Trophoblast cell (in vitro differentiated cells and primary cell): ENCODE results near the gene MIA3.

Experiments
- DNase-seq, 2 donors: peaks; one replicate each; pipeline ENCODE4 v3.0.0-alpha.2; 2016
- H2AFZ ChIP-seq: 2 replicates; pipeline ENCODE4 v1.6.1; 2013; ENCODE audit warnings: low read length, moderate library complexity, mild to moderate bottlenecking; ENCODE audit not compliant: insufficient read depth, poor library complexity
- H2AK5ac ChIP-seq: 2 replicates; pipeline ENCODE4 v1.6.1; 2013; ENCODE audit warnings: mild to moderate bottlenecking, low read length
- H2BK120ac ChIP-seq: 2 replicates; pipeline ENCODE4 v1.6.1; 2013; ENCODE audit warnings: low read length, mild to moderate bottlenecking, moderate library complexity; ENCODE audit not compliant: insufficient read depth, poor library complexity
- H2BK12ac ChIP-seq: 2 replicates; pipeline ENCODE4 v1.6.1; 2013; ENCODE audit warnings: mild to moderate bottlenecking, low read length, moderate library complexity
- H2BK5ac ChIP-seq: 2 replicates; pipeline ENCODE4 v1.6.1; 2013; ENCODE audit warnings: low read length, low read depth, moderate library complexity, mild to moderate bottlenecking; ENCODE audit not compliant: poor library complexity
- H3K14ac ChIP-seq: 2 replicates; pipeline ENCODE4 v1.6.1; 2013; ENCODE audit warnings: mild to moderate bottlenecking, low read length
- H3K18ac ChIP-seq: 2 replicates; pipeline ENCODE4 v1.6.1; 2013; ENCODE audit warnings: mild to moderate bottlenecking, low read length
- H3K23ac ChIP-seq: 2 replicates; pipeline ENCODE4 v1.6.1; 2013; ENCODE audit warnings: low read length
- H3K27ac ChIP-seq: 2 replicates; pipeline ENCODE4 v1.5.1; 2013; ENCODE audit warnings: low read depth, mild to moderate bottlenecking, inconsistent platforms, low read length, moderate library complexity
- H3K27me3 ChIP-seq: 2 replicates; pipeline ENCODE4 v1.6.1; 2013; ENCODE audit warnings: inconsistent platforms, mild to moderate bottlenecking, low read length, moderate library complexity; ENCODE audit not compliant: insufficient read depth
- H3K36me3 ChIP-seq, 2 experiments: 1 replicate in 1 of 2; 2 replicates in 1 of 2; pipeline ENCODE4 v1.6.1; 2013; ENCODE audit warnings: low read length in 2 of 2, mild to moderate bottlenecking in 2 of 2, moderate library complexity in 1 of 2; ENCODE audit not compliant: insufficient read depth in 2 of 2, control insufficient read depth in 1 of 2
- H3K4ac ChIP-seq: 2 replicates; pipeline ENCODE4 v1.6.1; 2013; ENCODE audit warnings: low read depth, mild to moderate bottlenecking, low read length, moderate library complexity
- H3K4me1 ChIP-seq, 2 experiments: 1 replicate in 1 of 2; 2 replicates in 1 of 2; pipeline ENCODE4 v1.6.1; 2013; ENCODE audit warnings: low read length in 2 of 2, mild to moderate bottlenecking in 2 of 2, moderate library complexity in 1 of 2; ENCODE audit not compliant: insufficient read depth in 2 of 2, control insufficient read depth in 1 of 2
- H3K4me2 ChIP-seq: 2 replicates; pipeline ENCODE4 v1.6.1; 2013; ENCODE audit warnings: inconsistent platforms, mild to moderate bottlenecking, low read length, moderate library complexity
- H3K4me3 ChIP-seq: 2 replicates; pipeline ENCODE4 v1.5.1; 2013; ENCODE audit warnings: mild to moderate bottlenecking, low read depth, low read length, inconsistent platforms
- H3K79me1 ChIP-seq: one replicate; pipeline ENCODE4 v1.6.1; 2013; ENCODE audit warnings: low read length
- H3K79me2 ChIP-seq: 2 replicates; pipeline ENCODE4 v1.6.1; 2013; ENCODE audit warnings: low read length, mild to moderate bottlenecking; ENCODE audit not compliant: control insufficient read depth, insufficient read depth, poor library complexity
- H3K9ac ChIP-seq: 2 replicates; pipeline ENCODE4 v1.6.1; 2013; ENCODE audit warnings: mild to moderate bottlenecking, low read length
- H3K9me3 ChIP-seq: 2 replicates; pipeline ENCODE4 v1.6.1; 2013; ENCODE audit warnings: low read depth, mild to moderate bottlenecking, control low read depth, inconsistent platforms, low read length; ENCODE audit not compliant: insufficient read depth
- H4K12ac ChIP-seq: 2 replicates; pipeline ENCODE4 v1.6.1; 2013; ENCODE audit warnings: low read depth, mild to moderate bottlenecking, low read length, moderate library complexity
- H4K8ac ChIP-seq: 2 replicates; pipeline ENCODE4 v1.6.1; 2013; ENCODE audit warnings: low read depth, mild to moderate bottlenecking, low read length, moderate library complexity
- H4K91ac ChIP-seq: one replicate; pipeline ENCODE4 v1.6.1; 2013; ENCODE audit warnings: low read depth, mild to moderate bottlenecking, low read length, moderate library complexity
- WGBS: extraction: QIAGEN DNeasy Blood & Tissue Kit; methylation state at CpG from one replicate; pipeline ENCODE4 v1.1.7; 2013; ENCODE audit warnings: missing lambda C conversion rate; ENCODE audit not compliant: insufficient read length, insufficient coverage; ENCODE audit errors: extremely low coverage; 5-methylcytosine and 5-hydroxymethylcytosine counted together

The MIA3 gene

GRCh38 chr1:222610728-222611127 lies 7.2 kb upstream of the MIA3 start:
- H3K79me1 ChIP-seq = no peaks in the 10 kb centered on the region
- no peak for DNase-seq
- no peaks in the 10 kb centered on the region for H3K36me3 ChIP-seq
- H3K27me3 ChIP-seq = no peaks in the 10 kb centered on the region
- no CpG with 5 or more reads among the region's 2 CpGs for WGBS
- H3K27ac ChIP-seq = no peak overlapping the region
- H3K79me2 ChIP-seq = no peaks in the 10 kb centered on the region
- no peaks in the 10 kb centered on the region for H3K9me3 ChIP-seq
- H4K8ac ChIP-seq = no peak overlapping the region
- H2BK12ac ChIP-seq = no peak overlapping the region
- H3K4ac ChIP-seq = no peak overlapping the region
- H2AFZ ChIP-seq = no peak overlapping the region
- no peak overlapping the region for H2BK5ac ChIP-seq
- no peak overlapping the region for H4K12ac ChIP-seq
- H4K91ac ChIP-seq = no peak overlapping the region
- H3K4me3 ChIP-seq = no peak overlapping the region
- H3K14ac ChIP-seq = no peak overlapping the region
- no peak overlapping the region for H2BK120ac ChIP-seq
- H3K23ac ChIP-seq = no peak overlapping the region
- no peak overlapping the region for H3K18ac ChIP-seq
- H3K4me1 ChIP-seq = no peaks in the 10 kb centered on the region
- H3K4me2 ChIP-seq = no peak overlapping the region
- no peak overlapping the region for H3K9ac ChIP-seq
- no peak overlapping the region for H2AK5ac ChIP-seq

GRCh38 chr1:222613627-222614026 lies 4.3 kb upstream of the MIA3 start:
- Histone ChIP-seq H2BK5ac (no peak overlapping the region), H3K4me3 (no peak overlapping the region), H4K91ac (no peak overlapping the region), H2BK120ac (no peak overlapping the region), H3K14ac (no peak overlapping the region), H3K27ac (no peak overlapping the region), H4K12ac (no peak overlapping the region), H3K9me3 (no peaks in the 10 kb centered on the region), H3K36me3 (no peaks in the 10 kb centered on the region), H2AFZ (no peak overlapping the region), H3K23ac (no peak overlapping the region), H3K27me3 (no peaks in the 10 kb centered on the region), H3K79me2 (peaks cover 3% of the 10 kb centered on the region), H3K9ac (no peak overlapping the region), H3K4me1 (peaks cover 0 to 4% of the 10 kb centered on the region in 2 experiments), H3K4ac (no peak overlapping the region), H2BK12ac (no peak overlapping the region), H2AK5ac (no peak overlapping the region), H4K8ac (no peak overlapping the region), H3K4me2 (no peak overlapping the region), H3K79me1 (peaks cover 7% of the 10 kb centered on the region), H3K18ac (no peak overlapping the region)
- no CpG with 5 or more reads among the region's 1 CpG for WGBS
- DNase-seq = no peak

GRCh38 chr1:222616525-222616924 lies 1.4 kb upstream of the MIA3 start:
- Histone ChIP-seq H3K4me2 (no peak overlapping the region), H2BK12ac (no peak overlapping the region)

GRCh38 chr1:222617367-222617951 lies 438 bp upstream of the MIA3 start:
- DNase-seq = peak; percentile 99
- Histone ChIP-seq H3K4me2 (peak overlapping the region; percentile 93), H2BK12ac (no peak overlapping the region), H3K9me3 (no peaks in the 10 kb centered on the region), H3K79me1 (peaks cover 7% of the 10 kb centered on the region), H3K4me3 (peak overlapping the region; percentile 70), H2AK5ac (no peak overlapping the region), H3K14ac (peak overlapping the region; percentile 16), H3K36me3 (no peaks in the 10 kb centered on the region), H3K79me2 (peaks cover 3% of the 10 kb centered on the region), H3K27ac (no peak overlapping the region), H3K27me3 (no peaks in the 10 kb centered on the region), H3K18ac (no peak overlapping the region), H4K91ac (peak overlapping the region; percentile 30), H2BK120ac (peak overlapping the region; percentile 1), H4K12ac (peak overlapping the region; percentile 27), H2BK5ac (no peak overlapping the region), H2AFZ (peak overlapping the region; percentile 38), H3K23ac (no peak overlapping the region), H3K4ac (no peak overlapping the region), H4K8ac (peak overlapping the region; percentile 55), H3K9ac (peak overlapping the region; percentile 66), H3K4me1 (peaks cover 0 to 9% of the 10 kb centered on the region in 2 experiments)
- WGBS = no CpG with 5 or more reads among the region's 37 CpGs

More at GRCh38 chr1:222616525-222616924, 1.4 kb upstream of the MIA3 start:
- no peak overlapping the region for H3K18ac ChIP-seq
- H3K4ac ChIP-seq = no peak overlapping the region
- no peak overlapping the region for H3K27ac ChIP-seq
- no peak overlapping the region for H3K9ac ChIP-seq
- H3K4me3 ChIP-seq = no peak overlapping the region
- no peak overlapping the region for H2AK5ac ChIP-seq
- no peak overlapping the region for H2BK5ac ChIP-seq
- no peak overlapping the region for H3K14ac ChIP-seq
- H3K9me3 ChIP-seq = no peaks in the 10 kb centered on the region
- peaks cover 3% of the 10 kb centered on the region for H3K79me2 ChIP-seq
- H4K91ac ChIP-seq = no peak overlapping the region
- no peak overlapping the region for H2AFZ ChIP-seq
- H3K4me1 ChIP-seq = peaks cover 0 to 9% of the 10 kb centered on the region in 2 experiments
- H3K23ac ChIP-seq = no peak overlapping the region
- H4K12ac ChIP-seq = no peak overlapping the region
- H3K27me3 ChIP-seq = no peaks in the 10 kb centered on the region
- no peak overlapping the region for H2BK120ac ChIP-seq
- peak; percentile 72 to 91 for DNase-seq
- no peaks in the 10 kb centered on the region for H3K36me3 ChIP-seq
- H3K79me1 ChIP-seq = peaks cover 7% of the 10 kb centered on the region
- no peak overlapping the region for H4K8ac ChIP-seq
- no CpG with 5 or more reads among the region's 5 CpGs for WGBS
